Testis (tissue), 3 donors: ENCODE data around the gene RSPO4. TPM values are rescaled to one million over a fixed set of nuclear protein-coding genes. Genes with fewer than 3 reads are reported as not detected.

Source experiments
- DNase-seq: peaks from one replicate; pipeline ENCODE4 v3.0.0-alpha.2; 2019
- H3K27ac ChIP-seq, 2 donors: fragments of 200-600 bp; sonication (generic); one replicate each; pipeline ENCODE4 v1.5.1; 2019
- H3K27me3 ChIP-seq: fragments of 200-600 bp; sonication (generic); one replicate; pipeline ENCODE4 v1.5.1; 2019
- H3K36me3 ChIP-seq: fragments of 200-600 bp; sonication (generic); one replicate; pipeline ENCODE4 v1.5.1; 2017; ENCODE audit warnings: low read depth; ENCODE audit errors: missing control alignments
- H3K4me1 ChIP-seq: fragments of 200-600 bp; sonication (generic); one replicate; pipeline ENCODE4 v1.5.1; 2019
- H3K4me3 ChIP-seq, 2 donors: fragments of 200-600 bp; sonication (generic); one replicate each; pipeline ENCODE4 v1.5.1; 2017 to 2019
- H3K9me3 ChIP-seq: fragments of 200-600 bp; sonication (generic); one replicate; pipeline ENCODE4 v1.5.1; 2017
- POLR2A ChIP-seq: fragments of 450-650 bp; IDR thresholded peaks from one replicate; pipeline ENCODE4 v1.6.1; 2017; ENCODE audit warnings: antibody characterized with exemption, mild to moderate bottlenecking, moderate library complexity
- WGBS, 2 donors: methylation state at CpG; one replicate each; pipeline ENCODE4 v1.1.5; 2018; 5-methylcytosine and 5-hydroxymethylcytosine counted together
- intact Hi-C: fragments of 100-400 bp; cut with DNase I; formaldehyde crosslinking; loops from one replicate; pipeline ENCODE4 v1.15.1; 2023; ENCODE audit warnings: low total_unique reads
- polyA plus RNA-seq: library from polyadenylated mRNA; stranded (reverse); fragments of 350-450 nt; fragmentation: Illumina TruSeq; extraction: RNeasy Lipid Tissue Mini Kit (QIAGEN cat#74804); gene quantifications from one replicate; pipeline ENCODE4 v1.2.3, GENCODE V29; 2014; ENCODE audit warnings: low read depth, low replicate concordance; ENCODE audit not compliant: insufficient read depth
- total RNA-seq, 2 donors: library from RNA; depleted of rRNA; stranded (reverse); fragments of >200 nt; gene quantifications; one replicate each; pipeline ENCODE4 v1.2.3, GENCODE V29; 2016
- TF ChIP-seq, protein P1 (sequence below), 3 experiments: fragments of 450-650 bp in 2 of 3; fragments of 200-600 bp in 1 of 3; sonication (generic) in 1 of 3; IDR thresholded peaks; one replicate each; pipeline ENCODE4 v1.5.1; 2016 to 2019; ENCODE audit warnings: antibody characterized with exemption in 3 of 3, mild to moderate bottlenecking in 2 of 3, moderate library complexity in 1 of 3

The RSPO4 gene
- total and polyA plus RNA-seq, 3 donors from 2014 or later, result 2.2 to 3.2 (median 2.6) TPM

DNA sequence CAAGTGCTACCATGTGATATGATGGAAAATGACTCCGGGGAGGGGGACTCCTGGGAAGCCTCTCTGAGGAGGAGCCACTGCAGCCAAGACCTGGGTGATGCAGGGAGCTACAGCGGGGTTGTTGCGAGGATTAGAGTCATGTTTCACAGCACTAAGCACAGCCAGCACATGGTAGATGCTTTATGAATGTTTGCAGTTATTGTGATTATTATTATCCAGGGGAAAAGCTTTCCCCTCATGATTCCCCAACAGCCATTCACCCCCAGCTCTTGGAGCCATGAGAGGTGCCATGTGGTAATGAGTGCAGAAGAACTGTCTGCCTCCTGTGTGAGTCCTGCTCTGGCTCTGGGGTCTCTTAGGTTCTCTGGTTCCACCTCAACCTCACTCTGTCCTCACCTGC is 39.9 kb downstream of the RSPO4 start:
- TF ChIP-seq POLR2A, result no peak
- TF ChIP-seq, protein P1, sequence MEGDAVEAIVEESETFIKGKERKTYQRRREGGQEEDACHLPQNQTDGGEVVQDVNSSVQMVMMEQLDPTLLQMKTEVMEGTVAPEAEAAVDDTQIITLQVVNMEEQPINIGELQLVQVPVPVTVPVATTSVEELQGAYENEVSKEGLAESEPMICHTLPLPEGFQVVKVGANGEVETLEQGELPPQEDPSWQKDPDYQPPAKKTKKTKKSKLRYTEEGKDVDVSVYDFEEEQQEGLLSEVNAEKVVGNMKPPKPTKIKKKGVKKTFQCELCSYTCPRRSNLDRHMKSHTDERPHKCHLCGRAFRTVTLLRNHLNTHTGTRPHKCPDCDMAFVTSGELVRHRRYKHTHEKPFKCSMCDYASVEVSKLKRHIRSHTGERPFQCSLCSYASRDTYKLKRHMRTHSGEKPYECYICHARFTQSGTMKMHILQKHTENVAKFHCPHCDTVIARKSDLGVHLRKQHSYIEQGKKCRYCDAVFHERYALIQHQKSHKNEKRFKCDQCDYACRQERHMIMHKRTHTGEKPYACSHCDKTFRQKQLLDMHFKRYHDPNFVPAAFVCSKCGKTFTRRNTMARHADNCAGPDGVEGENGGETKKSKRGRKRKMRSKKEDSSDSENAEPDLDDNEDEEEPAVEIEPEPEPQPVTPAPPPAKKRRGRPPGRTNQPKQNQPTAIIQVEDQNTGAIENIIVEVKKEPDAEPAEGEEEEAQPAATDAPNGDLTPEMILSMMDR (IDR thresholded peaks at IDR 0.05), result no peak
- Histone ChIP-seq H3K36me3 (no peaks in the 10 kb centered on the region), H3K27ac (no peak overlapping the region), H3K4me3 (no peak overlapping the region), H3K9me3 (no peaks in the 10 kb centered on the region), H3K4me1 (peaks cover 4% of the 10 kb centered on the region), H3K27me3 (no peaks in the 10 kb centered on the region)
- DNase-seq, result no peak
- intact Hi-C loops, result loop anchor here (5.0 kb wide), 1 partner anchor 285 kb away; the partner anchor contains the start of gene SCRT2
- WGBS, 2 donors, result 76 to 92% methylated on average over 3 of the region's 3 CpGs

DNA sequence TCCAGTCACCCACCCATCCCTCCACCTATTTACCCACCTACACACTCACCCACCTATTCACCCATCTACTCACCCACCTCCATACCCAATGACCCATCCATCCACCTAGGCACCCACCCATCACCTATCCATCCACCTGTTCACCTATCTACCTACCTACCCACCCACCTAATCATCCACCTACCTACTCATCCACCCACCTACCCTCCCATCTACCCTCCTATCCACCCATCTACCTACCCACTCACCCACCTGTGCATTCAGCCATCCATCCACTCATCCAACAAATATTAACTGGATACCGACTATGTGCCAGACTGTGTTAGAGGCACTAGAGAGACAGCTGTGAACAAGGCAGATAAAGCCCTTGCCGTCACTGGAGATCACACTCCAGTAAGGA is 40.3 kb downstream of the RSPO4 start:
- Histone ChIP-seq H3K36me3 (no peaks in the 10 kb centered on the region), H3K9me3 (no peaks in the 10 kb centered on the region), H3K4me1 (peaks cover 4% of the 10 kb centered on the region), H3K27me3 (no peaks in the 10 kb centered on the region), H3K27ac (no peak overlapping the region), H3K4me3 (no peak overlapping the region)
- DNase-seq, result no peak
- TF ChIP-seq POLR2A, result no peak
- TF ChIP-seq, protein P1 (IDR thresholded peaks at IDR 0.05), result no peak
- 63 to 73% methylated on average over 2 of the region's 2 CpGs for WGBS, 2 donors
- intact Hi-C loops, result loop anchor here (5.0 kb wide), 1 partner anchor 284 kb away; the partner anchor contains the start of gene SCRT2

DNA sequence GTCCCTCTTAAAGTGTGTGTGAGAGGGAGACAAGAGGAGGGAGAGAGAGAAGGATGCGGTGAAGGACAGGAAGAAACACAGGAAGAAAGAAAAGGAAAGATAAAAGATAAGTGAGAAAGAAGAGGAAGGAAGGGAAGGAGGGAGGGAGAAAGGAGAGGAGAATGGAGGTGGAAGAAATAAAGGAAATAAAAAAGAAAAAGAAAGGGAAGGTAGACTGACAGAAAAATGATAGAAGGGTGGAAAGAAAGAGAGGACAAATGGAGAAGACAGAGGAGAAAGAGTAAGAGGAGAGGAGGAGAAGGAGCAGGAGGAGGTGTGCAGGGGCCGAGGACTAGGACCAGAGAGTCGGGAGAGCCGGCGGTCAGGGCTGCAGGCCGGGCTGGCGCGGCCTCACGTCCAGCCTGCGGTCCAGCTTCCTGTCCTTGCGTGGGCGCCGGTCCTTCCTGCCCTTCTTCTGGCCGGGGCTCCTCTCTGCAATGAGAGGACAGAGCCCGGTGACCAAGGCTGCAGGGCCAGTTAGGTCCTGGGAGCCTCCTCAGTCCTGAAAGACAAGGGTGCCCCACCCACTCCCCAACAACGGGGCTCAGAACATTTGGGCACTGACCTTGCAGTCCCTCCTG is 42.0 kb downstream of the RSPO4 start:
- Histone ChIP-seq H3K4me1 (no peaks in the 10 kb centered on the region), H3K4me3 (no peak overlapping the region), H3K27me3 (no peaks in the 10 kb centered on the region), H3K27ac (no peak overlapping the region), H3K9me3 (no peaks in the 10 kb centered on the region), H3K36me3 (no peaks in the 10 kb centered on the region)
- intact Hi-C loops, result loop anchor here (5.0 to 10.0 kb wide), 2 partner anchors 75 to 283 kb away; partner anchors contain the start of gene SCRT2
- WGBS, 2 donors, result 66 to 70% methylated on average over 15 to 16 of the region's 16 CpGs
- no peak for DNase-seq
- TF ChIP-seq, protein P1 (IDR thresholded peaks at IDR 0.05), result no peak
- no peak for TF ChIP-seq POLR2A

DNA sequence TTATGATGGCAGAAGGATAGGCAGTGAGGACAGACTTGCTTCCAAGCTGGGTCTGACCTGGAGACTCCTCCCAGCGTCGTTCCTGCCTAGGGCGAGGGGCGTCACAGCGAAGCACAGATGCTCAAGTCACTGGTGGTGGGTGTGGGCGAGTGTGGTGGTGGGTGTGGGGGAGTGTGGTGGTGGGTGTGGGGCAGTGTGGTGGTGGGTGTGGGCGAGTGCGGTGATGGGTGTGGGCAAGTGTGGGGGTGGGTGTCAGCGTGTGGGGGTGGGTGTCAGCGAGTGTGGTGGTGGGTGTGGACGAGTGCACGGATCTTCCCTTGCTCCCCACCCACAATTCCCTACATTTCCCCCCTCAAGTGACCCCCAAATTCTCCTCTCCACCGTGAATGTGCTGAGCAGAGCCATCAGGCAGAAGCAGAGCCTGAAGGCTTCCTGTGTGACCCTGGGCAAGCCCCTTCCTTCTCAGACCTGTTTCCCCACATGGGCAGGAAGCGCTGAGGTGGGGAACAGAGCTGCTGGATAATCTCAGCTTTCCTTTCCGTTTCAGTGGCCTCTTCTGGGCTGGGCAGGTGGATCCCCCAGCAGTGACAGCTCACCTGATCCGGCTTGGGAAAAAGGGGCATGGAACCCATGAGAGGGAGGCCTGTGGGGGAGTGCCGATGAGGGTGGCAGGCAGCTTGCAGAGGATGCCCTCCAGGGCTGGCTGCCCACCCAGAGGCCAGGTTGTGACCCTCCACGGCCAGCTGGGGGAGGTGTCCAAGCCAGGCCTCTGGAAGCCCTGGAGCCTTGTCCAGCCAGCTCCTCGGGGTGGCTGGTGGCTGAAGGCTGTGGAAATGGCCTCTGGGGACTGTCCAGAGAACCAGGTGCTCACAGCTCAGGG is 42.9 kb downstream of the RSPO4 start:
- Histone ChIP-seq H3K9me3 (no peaks in the 10 kb centered on the region), H3K4me3 (no peak overlapping the region), H3K36me3 (no peaks in the 10 kb centered on the region), H3K27me3 (no peaks in the 10 kb centered on the region), H3K27ac (no peak overlapping the region), H3K4me1 (no peaks in the 10 kb centered on the region)
- no peak for DNase-seq
- WGBS, 2 donors, result 67 to 86% methylated on average over 13 to 19 of the region's 19 CpGs
- TF ChIP-seq POLR2A, result no peak
- TF ChIP-seq, protein P1 (IDR thresholded peaks at IDR 0.05), result no peak
- intact Hi-C loops, result loop anchor here (10.0 kb wide), 1 partner anchor 74 kb away; no protein-coding TSS in a partner anchor
